HepG2 (cell line): ENCODE results near the gene VRK3. TPM values are rescaled to one million over a fixed set of nuclear protein-coding genes. Genes with fewer than 3 reads are reported as not detected.

Experiments
- CENPT ChIP-seq: sonication (generic); formaldehyde crosslinking; IDR thresholded peaks from 2 replicates; pipeline ENCODE4 v1.8.0; 2022; ENCODE audit warnings: low read depth, mild to moderate bottlenecking, moderate library complexity, missing genetic modification reagents
- FOXA3 ChIP-seq: IDR thresholded peaks from 2 replicates; pipeline ENCODE4 v1.6.1; 2016; ENCODE audit warnings: missing genetic modification reagents, missing compliant biosample characterization
- HNRNPLL ChIP-seq: fragments of 200-400 bp; formaldehyde crosslinking; IDR thresholded peaks from 2 replicates; pipeline ENCODE4 v1.6.1; 2017; ENCODE audit warnings: mild to moderate bottlenecking, low read depth, low read length; ENCODE audit not compliant: poor library complexity, severe bottlenecking
- JUND ChIP-seq: sonication (generic); formaldehyde crosslinking; IDR thresholded peaks from 2 replicates; pipeline ENCODE4 v1.8.0; 2022; ENCODE audit warnings: mild to moderate bottlenecking, missing genetic modification reagents
- PRPF4 ChIP-seq: fragments of 200-400 bp; formaldehyde crosslinking; IDR thresholded peaks from 2 replicates; pipeline ENCODE4 v1.6.1; 2016; ENCODE audit warnings: low read length, low read depth; ENCODE audit not compliant: poor library complexity, severe bottlenecking
- RFX1 ChIP-seq: fragments of 450-650 bp; IDR thresholded peaks from 2 replicates; pipeline ENCODE4 v1.6.1; 2017
- YY1 ChIP-seq: IDR thresholded peaks from 2 replicates; pipeline ENCODE4 v1.6.1; 2011; ENCODE audit warnings: low read length, low read depth, moderate library complexity, mild to moderate bottlenecking; ENCODE audit not compliant: insufficient read depth, insufficient replicate concordance
- ZNF207 ChIP-seq: fragments of 450-650 bp; IDR thresholded peaks from 2 replicates; pipeline ENCODE4 v1.6.1; 2016; ENCODE audit warnings: antibody characterized with exemption, borderline replicate concordance
- ZNF773 ChIP-seq: sonication (generic); formaldehyde crosslinking; IDR thresholded peaks from 2 replicates; pipeline ENCODE4 v1.4.0; 2020; ENCODE audit warnings: missing genetic modification reagents, borderline replicate concordance
- ZSCAN30 ChIP-seq: sonication (generic); formaldehyde crosslinking; IDR thresholded peaks from 2 replicates; pipeline ENCODE4 v1.5.0; 2020; ENCODE audit warnings: mild to moderate bottlenecking, missing genetic modification reagents
- polyA plus RNA-seq, 8 experiments: library from polyadenylated mRNA; depleted of rRNA in 3 of 8; stranded (reverse) in 7 of 8; unstranded in 1 of 8; fragments of >200 nt; fragmentation: Illumina TruSeq in 4 of 8; extraction: Trizol in 4 of 8; gene quantifications; 2 replicates each; pipeline versions ENCODE4 v1.2.1 to v1.2.3, GENCODE V29; 2011 to 2016; ENCODE audit warnings: low read depth in 4 of 8, missing spikeins in 1 of 8, mixed read lengths in 1 of 8; ENCODE audit not compliant: insufficient read depth in 1 of 8
- total RNA-seq, 5 experiments: library from RNA; depleted of rRNA; stranded (reverse); fragments of >200 nt; fragmentation: Illumina TruSeq; extraction: Trizol; gene quantifications; 2 replicates each; pipeline ENCODE4 v1.2.3, GENCODE V29; 2016; ENCODE audit warnings: low read depth in 1 of 5
- TF ChIP-seq, protein P1 (sequence below): sonication (generic); formaldehyde crosslinking; IDR thresholded peaks from 2 replicates; pipeline ENCODE4 v1.4.0; 2020; ENCODE audit warnings: missing genetic modification reagents
- TF ChIP-seq, protein P2 (sequence below): sonication (generic); formaldehyde crosslinking; conservative IDR thresholded peaks from 2 replicates; pipeline ENCODE4 v1.8.0; 2022; ENCODE audit warnings: mild to moderate bottlenecking, moderate library complexity, missing genetic modification reagents
- TF ChIP-seq, protein P3 (sequence below): sonication (generic); formaldehyde crosslinking; IDR thresholded peaks from 2 replicates; pipeline ENCODE4 v1.4.0; 2020; ENCODE audit warnings: missing genetic modification reagents
- TF ChIP-seq, protein P4 (sequence below): sonication (generic); formaldehyde crosslinking; IDR thresholded peaks from 2 replicates; pipeline ENCODE4 v1.8.0; 2022; ENCODE audit warnings: missing genetic modification reagents, mild to moderate bottlenecking, inconsistent platforms, borderline replicate concordance
- TF ChIP-seq, protein P5 (sequence below): sonication (generic); formaldehyde crosslinking; IDR thresholded peaks from 2 replicates; pipeline ENCODE4 v1.4.0; 2020; ENCODE audit warnings: low read depth, missing genetic modification reagents

The VRK3 gene
- total and polyA plus RNA-seq, 2 of the 13 experiments (the other 11 are each of a cell fraction or from before 2014, with no cell fraction given) = 23.8 to 28.3 TPM

DNA sequence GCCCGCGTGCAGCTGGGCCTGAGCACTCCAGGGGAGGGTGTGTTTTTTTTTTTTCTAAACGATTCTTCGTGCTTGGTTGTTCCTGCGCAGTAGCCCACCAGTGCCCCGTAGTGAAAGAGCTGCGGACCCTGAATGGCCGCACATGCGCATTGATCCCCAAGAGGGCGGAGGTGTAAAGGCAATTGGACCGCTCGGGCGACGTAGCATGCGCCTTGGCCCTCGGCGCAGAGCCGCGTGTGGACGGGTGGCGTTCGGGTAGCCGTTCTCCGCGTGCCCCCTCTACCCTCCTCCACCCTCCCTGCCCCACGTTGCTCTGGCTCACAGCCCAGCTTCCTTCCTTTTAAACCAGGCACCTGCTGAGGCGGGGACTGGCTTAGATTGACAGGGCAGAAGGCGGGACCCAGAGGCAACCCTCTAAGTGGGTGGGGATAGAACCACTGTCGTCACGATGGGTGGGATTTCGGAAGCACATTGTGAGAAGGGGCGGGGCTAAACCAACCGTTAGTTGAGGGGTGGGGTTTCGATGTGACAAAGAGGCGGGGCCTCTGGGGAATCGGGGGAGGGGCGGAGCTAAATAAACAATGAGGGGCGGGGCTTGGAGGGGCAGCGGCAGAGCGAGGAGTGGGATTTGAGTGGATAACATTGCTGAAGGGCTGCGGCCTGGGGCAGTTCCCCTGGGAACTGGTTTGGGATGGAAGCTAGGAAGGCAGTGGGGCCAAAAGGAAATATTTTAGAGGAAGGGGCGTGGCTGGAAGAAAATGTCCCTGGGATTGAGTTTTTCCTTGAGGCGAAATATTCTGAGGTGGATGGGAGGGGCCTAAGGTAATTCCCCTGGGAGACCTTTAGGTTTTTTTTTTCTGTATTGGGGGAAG, 95.3 kb downstream of the VRK3 start (continued):
- TF ChIP-seq, protein P1, sequence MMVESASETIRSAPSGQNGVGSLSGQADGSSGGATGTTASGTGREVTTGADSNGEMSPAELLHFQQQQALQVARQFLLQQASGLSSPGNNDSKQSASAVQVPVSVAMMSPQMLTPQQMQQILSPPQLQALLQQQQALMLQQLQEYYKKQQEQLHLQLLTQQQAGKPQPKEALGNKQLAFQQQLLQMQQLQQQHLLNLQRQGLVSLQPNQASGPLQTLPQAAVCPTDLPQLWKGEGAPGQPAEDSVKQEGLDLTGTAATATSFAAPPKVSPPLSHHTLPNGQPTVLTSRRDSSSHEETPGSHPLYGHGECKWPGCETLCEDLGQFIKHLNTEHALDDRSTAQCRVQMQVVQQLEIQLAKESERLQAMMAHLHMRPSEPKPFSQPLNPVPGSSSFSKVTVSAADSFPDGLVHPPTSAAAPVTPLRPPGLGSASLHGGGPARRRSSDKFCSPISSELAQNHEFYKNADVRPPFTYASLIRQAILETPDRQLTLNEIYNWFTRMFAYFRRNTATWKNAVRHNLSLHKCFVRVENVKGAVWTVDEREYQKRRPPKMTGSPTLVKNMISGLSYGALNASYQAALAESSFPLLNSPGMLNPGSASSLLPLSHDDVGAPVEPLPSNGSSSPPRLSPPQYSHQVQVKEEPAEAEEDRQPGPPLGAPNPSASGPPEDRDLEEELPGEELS (CRISPR knock-in tag) = peak; percentile 13; the same call in 1 of the 2 replicates
- no peak for TF ChIP-seq HNRNPLL
- TF ChIP-seq, protein P2, sequence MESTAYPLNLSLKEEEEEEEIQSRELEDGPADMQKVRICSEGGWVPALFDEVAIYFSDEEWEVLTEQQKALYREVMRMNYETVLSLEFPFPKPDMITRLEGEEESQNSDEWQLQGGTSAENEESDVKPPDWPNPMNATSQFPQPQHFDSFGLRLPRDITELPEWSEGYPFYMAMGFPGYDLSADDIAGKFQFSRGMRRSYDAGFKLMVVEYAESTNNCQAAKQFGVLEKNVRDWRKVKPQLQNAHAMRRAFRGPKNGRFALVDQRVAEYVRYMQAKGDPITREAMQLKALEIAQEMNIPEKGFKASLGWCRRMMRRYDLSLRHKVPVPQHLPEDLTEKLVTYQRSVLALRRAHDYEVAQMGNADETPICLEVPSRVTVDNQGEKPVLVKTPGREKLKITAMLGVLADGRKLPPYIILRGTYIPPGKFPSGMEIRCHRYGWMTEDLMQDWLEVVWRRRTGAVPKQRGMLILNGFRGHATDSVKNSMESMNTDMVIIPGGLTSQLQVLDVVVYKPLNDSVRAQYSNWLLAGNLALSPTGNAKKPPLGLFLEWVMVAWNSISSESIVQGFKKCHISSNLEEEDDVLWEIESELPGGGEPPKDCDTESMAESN = peak; percentile 54
- 0 out of 2 replicates have a peak, but pooled peaks have one; percentile 51 for TF ChIP-seq JUND (CRISPR knock-in tag)
- TF ChIP-seq, protein P3, sequence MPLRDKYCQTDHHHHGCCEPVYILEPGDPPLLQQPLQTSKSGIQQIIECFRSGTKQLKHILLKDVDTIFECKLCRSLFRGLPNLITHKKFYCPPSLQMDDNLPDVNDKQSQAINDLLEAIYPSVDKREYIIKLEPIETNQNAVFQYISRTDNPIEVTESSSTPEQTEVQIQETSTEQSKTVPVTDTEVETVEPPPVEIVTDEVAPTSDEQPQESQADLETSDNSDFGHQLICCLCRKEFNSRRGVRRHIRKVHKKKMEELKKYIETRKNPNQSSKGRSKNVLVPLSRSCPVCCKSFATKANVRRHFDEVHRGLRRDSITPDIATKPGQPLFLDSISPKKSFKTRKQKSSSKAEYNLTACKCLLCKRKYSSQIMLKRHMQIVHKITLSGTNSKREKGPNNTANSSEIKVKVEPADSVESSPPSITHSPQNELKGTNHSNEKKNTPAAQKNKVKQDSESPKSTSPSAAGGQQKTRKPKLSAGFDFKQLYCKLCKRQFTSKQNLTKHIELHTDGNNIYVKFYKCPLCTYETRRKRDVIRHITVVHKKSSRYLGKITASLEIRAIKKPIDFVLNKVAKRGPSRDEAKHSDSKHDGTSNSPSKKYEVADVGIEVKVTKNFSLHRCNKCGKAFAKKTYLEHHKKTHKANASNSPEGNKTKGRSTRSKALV (CRISPR knock-in tag) = peak; percentile 74; the same call in 1 of the 2 replicates
- no peak for TF ChIP-seq RFX1
- no peak; the same call in none of the 2 replicates for TF ChIP-seq ZSCAN30 (CRISPR knock-in tag)
- peak; percentile 47 for TF ChIP-seq YY1
- TF ChIP-seq ZNF207 = no peak
- TF ChIP-seq PRPF4 = no peak
- TF ChIP-seq ZNF773 (CRISPR knock-in tag) = peak; percentile 95
- no peak for TF ChIP-seq FOXA3 (CRISPR knock-in tag)
- TF ChIP-seq, protein P4, sequence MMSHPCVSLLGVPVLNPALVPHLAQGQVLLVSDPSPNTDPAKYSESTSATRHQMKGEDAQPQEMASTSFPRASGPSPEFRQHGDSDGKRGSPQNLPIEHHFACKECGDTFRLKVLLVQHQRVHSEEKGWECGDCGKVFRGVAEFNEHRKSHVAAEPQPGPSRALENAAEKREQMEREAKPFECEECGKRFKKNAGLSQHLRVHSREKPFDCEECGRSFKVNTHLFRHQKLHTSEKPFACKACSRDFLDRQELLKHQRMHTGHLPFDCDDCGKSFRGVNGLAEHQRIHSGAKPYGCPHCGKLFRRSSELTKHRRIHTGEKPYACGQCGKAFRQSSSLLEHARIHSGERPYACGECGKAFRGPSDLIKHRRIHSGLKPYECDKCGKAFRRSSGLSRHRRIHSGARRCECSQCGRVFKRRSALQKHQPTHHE (CRISPR knock-in tag) = peak; percentile 70
- peak; percentile 26; the same call in 1 of the 2 replicates for TF ChIP-seq CENPT (CRISPR knock-in tag)
- TF ChIP-seq, protein P5, sequence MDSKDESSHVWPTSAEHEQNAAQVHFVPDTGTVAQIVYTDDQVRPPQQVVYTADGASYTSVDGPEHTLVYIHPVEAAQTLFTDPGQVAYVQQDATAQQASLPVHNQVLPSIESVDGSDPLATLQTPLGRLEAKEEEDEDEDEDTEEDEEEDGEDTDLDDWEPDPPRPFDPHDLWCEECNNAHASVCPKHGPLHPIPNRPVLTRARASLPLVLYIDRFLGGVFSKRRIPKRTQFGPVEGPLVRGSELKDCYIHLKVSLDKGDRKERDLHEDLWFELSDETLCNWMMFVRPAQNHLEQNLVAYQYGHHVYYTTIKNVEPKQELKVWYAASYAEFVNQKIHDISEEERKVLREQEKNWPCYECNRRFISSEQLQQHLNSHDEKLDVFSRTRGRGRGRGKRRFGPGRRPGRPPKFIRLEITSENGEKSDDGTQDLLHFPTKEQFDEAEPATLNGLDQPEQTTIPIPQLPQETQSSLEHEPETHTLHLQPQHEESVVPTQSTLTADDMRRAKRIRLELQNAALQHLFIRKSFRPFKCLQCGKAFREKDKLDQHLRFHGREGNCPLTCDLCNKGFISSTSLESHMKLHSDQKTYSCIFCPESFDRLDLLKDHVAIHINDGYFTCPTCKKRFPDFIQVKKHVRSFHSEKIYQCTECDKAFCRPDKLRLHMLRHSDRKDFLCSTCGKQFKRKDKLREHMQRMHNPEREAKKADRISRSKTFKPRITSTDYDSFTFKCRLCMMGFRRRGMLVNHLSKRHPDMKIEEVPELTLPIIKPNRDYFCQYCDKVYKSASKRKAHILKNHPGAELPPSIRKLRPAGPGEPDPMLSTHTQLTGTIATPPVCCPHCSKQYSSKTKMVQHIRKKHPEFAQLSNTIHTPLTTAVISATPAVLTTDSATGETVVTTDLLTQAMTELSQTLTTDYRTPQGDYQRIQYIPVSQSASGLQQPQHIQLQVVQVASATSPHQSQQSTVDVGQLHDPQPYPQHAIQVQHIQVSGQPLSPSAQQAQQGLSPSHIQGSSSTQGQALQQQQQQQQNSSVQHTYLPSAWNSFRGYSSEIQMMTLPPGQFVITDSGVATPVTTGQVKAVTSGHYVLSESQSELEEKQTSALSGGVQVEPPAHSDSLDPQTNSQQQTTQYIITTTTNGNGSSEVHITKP (CRISPR knock-in tag) = peak; percentile 62
